HG03103 (cell line): Measurements from ENCODE around the gene CATSPER3.

Source experiments
- ATAC-seq: cut with Tn5 transposase; IDR thresholded peaks from one replicate; pipeline ENCODE4 v1.9.1; 2021; ENCODE audit warnings: low read depth; ENCODE audit not compliant: unreplicated experiment

The CATSPER3 gene

GRCh38 chr5:134967607-134968006 lies at the start of gene CATSPER3:
Gene CATSPER3 (plus strand): TSS chr5:134967907. CDS start chr5:134967992, 85 bp downstream.
- ATAC-seq: no peak

DNA sequence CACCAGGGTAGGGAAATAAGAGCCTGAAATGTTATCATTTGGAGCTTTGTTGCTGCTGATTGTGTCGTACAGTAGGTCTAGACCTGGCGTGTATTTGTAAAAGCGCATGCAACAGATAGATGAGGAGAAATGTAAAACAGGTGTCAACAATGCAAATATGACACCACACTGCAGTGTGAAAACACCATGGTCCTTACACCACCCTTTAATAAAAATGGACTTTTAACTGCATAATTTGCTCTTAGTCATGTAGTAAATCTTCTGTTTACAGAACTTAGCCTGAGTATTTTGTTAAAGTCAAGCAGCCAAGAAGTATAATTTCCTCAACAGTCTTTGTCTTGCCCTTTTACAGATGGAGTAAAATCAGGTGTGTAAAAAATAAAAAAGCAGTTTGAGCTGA lies 48.8 kb upstream of the CATSPER3 start:
- no peak for ATAC-seq

GRCh38 chr5:134920848-134921575 lies 46.7 kb upstream of the CATSPER3 start:
- ATAC-seq: no peak

- no peak for ATAC-seq
These were observed 35.2 kb upstream of the CATSPER3 start for GRCh38 chr5:134932508-134932907.

DNA sequence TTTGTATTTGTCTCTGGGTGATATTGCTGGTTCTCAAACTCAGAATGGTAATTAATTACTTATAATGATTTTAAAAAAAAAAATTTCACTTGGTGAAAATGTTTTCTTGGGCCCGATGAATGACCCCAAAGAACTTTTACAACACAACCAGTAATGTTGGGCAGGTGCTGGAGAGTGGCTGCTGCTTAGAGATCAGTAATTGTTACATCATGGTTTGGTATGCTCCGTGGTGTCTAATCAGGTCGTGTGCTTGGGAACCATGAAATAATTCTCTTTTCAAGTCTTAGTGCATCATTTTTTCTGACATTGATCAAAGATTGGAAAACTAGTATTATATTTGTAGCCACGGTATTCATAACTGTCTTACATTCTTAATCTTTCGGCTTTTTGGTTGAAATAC lies 33.5 kb upstream of the CATSPER3 start:
- no peak for ATAC-seq

- ATAC-seq: no peak
These were observed 31.8 kb upstream of the CATSPER3 start for GRCh38 chr5:134935711-134936602.

- no peak for ATAC-seq
These were observed 30.2 kb upstream of the CATSPER3 start for GRCh38 chr5:134937526-134937925.

DNA sequence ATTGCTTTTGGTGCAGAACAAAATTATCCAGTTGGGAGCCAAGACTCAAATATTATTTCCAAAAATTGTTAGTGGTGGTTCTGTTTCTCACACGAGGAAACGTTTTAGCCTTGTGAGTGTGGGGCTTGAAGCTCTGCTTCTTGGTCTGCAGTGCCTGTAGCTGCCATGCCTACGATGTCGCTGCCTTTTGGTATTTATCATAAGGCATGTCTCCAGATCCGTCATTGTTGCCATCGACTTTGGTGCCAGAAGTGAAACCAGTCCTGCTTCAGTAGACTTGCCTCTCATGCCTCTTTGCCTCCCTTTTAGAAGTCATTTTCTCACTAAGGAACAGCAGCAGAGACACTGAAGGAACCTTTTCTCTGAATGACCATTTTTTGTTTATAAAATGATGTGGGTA lies 29.7 kb upstream of the CATSPER3 start:
- no peak for ATAC-seq

DNA sequence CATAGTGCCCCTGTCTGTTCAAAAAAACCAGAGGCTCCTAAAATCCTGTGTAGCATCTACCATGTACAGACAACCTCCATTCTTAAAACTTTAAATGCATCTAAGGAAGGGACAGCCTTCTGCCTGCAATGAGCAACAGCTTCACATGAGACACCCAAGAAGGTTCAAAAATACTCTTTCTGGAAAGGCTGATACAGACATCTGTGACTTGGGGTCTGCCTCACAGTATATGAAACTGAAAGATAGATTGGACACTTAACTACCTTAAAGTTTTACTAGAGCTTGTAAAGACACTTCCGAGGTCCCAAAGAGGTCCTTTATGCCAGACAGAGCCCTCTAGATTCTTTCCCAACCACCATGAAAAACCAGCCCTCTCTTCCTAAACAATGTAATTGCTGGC lies 28.2 kb upstream of the CATSPER3 start:
- no peak for ATAC-seq

GRCh38 chr5:134943547-134943946 lies 24.2 kb upstream of the CATSPER3 start:
- no peak for ATAC-seq

DNA sequence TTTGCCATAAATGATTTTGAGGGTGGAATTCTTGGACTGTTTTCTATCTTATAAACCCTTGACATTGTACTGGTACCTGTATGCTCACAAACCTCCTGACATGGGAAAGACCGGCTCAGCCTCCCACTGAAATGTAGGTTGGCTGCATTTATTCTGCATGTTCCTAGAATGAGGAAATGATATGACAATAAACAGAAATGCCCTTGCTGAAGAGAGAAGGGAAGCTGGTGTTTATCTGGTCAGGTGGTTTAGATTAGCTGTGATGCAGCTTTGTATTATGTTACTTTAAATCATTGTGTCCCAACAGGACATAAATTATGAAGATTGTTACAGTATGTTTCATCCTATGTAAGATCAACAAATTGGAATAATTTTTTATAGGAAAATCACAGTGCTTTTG lies 23.1 kb upstream of the CATSPER3 start:
- ATAC-seq: no peak

GRCh38 chr5:134945041-134945440 lies 22.7 kb upstream of the CATSPER3 start:
- ATAC-seq: no peak

GRCh38 chr5:134948911-134949310 lies 18.8 kb upstream of the CATSPER3 start:
- no peak for ATAC-seq

GRCh38 chr5:134949316-134949715 lies 18.4 kb upstream of the CATSPER3 start:
- no peak for ATAC-seq

GRCh38 chr5:134957920-134958608 lies 9.6 kb upstream of the CATSPER3 start:
- no peak for ATAC-seq

- no peak for ATAC-seq
These were observed 9.0 kb upstream of the CATSPER3 start for GRCh38 chr5:134958755-134959154.

GRCh38 chr5:134963098-134963497 lies 4.6 kb upstream of the CATSPER3 start:
- no peak for ATAC-seq

- no peak for ATAC-seq
These were observed 3.1 kb upstream of the CATSPER3 start for GRCh38 chr5:134964359-134965270.

DNA sequence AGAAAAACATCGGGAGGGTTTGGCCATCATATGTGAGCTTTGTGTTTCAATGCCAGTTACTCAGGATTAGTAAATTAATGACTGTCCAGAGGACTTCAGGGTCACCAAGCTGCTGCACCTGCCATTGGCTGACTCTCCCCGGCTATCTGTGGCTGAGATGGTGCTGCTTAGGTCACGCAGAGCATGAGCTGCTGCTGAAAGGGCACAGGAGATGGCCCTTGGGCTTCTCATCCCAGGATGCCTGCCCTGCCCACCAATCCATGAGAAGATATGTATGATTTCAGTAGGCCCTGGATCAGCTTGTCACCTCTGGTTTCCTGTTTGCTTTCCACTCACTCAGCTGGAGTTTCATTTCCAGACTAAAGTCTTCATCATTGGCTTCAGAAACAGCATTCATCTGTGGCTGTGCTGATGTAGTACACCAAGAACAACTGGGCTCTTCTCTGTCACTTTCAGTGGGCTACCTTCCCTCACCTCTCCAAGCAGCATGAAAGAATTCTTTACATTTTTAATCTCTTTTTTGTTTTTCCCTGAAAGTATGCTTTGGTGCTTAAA lies 2.4 kb upstream of the CATSPER3 start:
- no peak for ATAC-seq

- ATAC-seq: no peak
These were observed 348 bp downstream of the CATSPER3 start for GRCh38 chr5:134968055-134968454.
